PC-3 (cell line): Measurements from ENCODE around the gene PXN. TPM values are rescaled to one million over a fixed set of nuclear protein-coding genes. Genes with fewer than 3 reads are reported as not detected.

ENCODE experiments used
- ATAC-seq: fragments of 200-7000 bp; cut with Tn5 transposase; 2 replicates; pipeline ENCODE4 v1.9.1; 2020; ENCODE audit warnings: mild to moderate bottlenecking, moderate library complexity
- BruUV-seq: library from RNA; stranded (reverse); fragments of 400-500 nt; replicated peaks from 2 replicates; lab custom pipeline; 2021; lab: Mats Ljungman, UMichigan
- CTCF ChIA-PET: fragments of 300-600 bp; sonication (Branson Sonifier 250); formaldehyde crosslinking; loops from one replicate; lab custom pipeline; 2022; ENCODE audit warnings: antibody characterized with exemption; lab: Charles Lee
- POLR2A ChIA-PET: fragments of 300-600 bp; sonication (Branson Sonifier 250); formaldehyde crosslinking; loops from one replicate; lab custom pipeline; 2022; ENCODE audit warnings: antibody characterized with exemption; ENCODE audit not compliant: unreplicated experiment; lab: Charles Lee
- DNase-seq: peaks from one replicate; pipeline ENCODE4 v3.0.0-alpha.2; 2015
- H2AFZ ChIP-seq: fragments of 300-600 bp; sonication (generic); 2 replicates; pipeline ENCODE4 v1.6.0; 2016; ENCODE audit warnings: antibody characterized with exemption, low read length
- H3F3A ChIP-seq: fragments of 300-600 bp; sonication (generic); one replicate; pipeline ENCODE4 v1.6.0; 2017; ENCODE audit warnings: antibody characterized with exemption, low read length, control low read depth, mild to moderate bottlenecking; ENCODE audit not compliant: unreplicated experiment
- H3K27ac ChIP-seq: fragments of 300-600 bp; sonication (generic); 2 replicates; pipeline ENCODE4 v1.5.1; 2016; ENCODE audit warnings: mild to moderate bottlenecking, low read length
- H3K27me3 ChIP-seq: fragments of 300-600 bp; sonication (generic); 2 replicates; pipeline ENCODE4 v1.6.1; 2016; ENCODE audit warnings: low read length, mixed read lengths
- H3K36me3 ChIP-seq: fragments of 300-600 bp; sonication (generic); 2 replicates; pipeline ENCODE4 v1.6.1; 2016; ENCODE audit warnings: low read depth, mixed run types, low read length, mixed read lengths
- H3K4me1 ChIP-seq: fragments of 300-600 bp; sonication (generic); 2 replicates; pipeline ENCODE4 v1.5.1; 2016; ENCODE audit warnings: low read length; ENCODE audit not compliant: insufficient read depth
- H3K4me2 ChIP-seq: fragments of 300-600 bp; sonication (generic); 2 replicates; pipeline ENCODE4 v1.6.0; 2016; ENCODE audit warnings: low read length
- H3K4me3 ChIP-seq: fragments of 300-600 bp; sonication (generic); 2 replicates; pipeline ENCODE4 v1.5.1; 2016; ENCODE audit warnings: mild to moderate bottlenecking, low read length, mixed read lengths
- H3K79me2 ChIP-seq: fragments of 300-600 bp; sonication (generic); 2 replicates; pipeline ENCODE4 v1.6.1; 2017; ENCODE audit warnings: low read length, mixed read lengths
- H3K9ac ChIP-seq: fragments of 300-600 bp; sonication (generic); 2 replicates; pipeline ENCODE4 v1.6.0; 2016; ENCODE audit warnings: mild to moderate bottlenecking, low read length
- H3K9me2 ChIP-seq: fragments of 300-600 bp; sonication (generic); replicated peaks from 2 replicates; pipeline ENCODE4 v1.6.1; 2016; ENCODE audit warnings: mixed run types, low read length, mixed read lengths
- H3K9me3 ChIP-seq: fragments of 300-600 bp; sonication (generic); 2 replicates; pipeline ENCODE4 v1.6.1; 2016; ENCODE audit warnings: low read length, mixed read lengths
- H4K20me1 ChIP-seq: fragments of 300-600 bp; sonication (generic); 2 replicates; pipeline ENCODE4 v1.6.1; 2016; ENCODE audit warnings: low read length, mixed read lengths
- EZH2 ChIP-seq: fragments of 300-600 bp; sonication (generic); IDR thresholded peaks from one replicate; pipeline ENCODE4 v1.6.1; 2017; ENCODE audit warnings: antibody characterized with exemption, mild to moderate bottlenecking, low read length; ENCODE audit not compliant: unreplicated experiment
- EZH2phosphoT487 ChIP-seq: fragments of 300-600 bp; sonication (generic); IDR thresholded peaks from 2 replicates; pipeline ENCODE4 v1.6.1; 2018; ENCODE audit warnings: mild to moderate bottlenecking, antibody characterized with exemption, low read length, borderline replicate concordance
- intact Hi-C: fragments of 100-400 bp; cut with micrococcal nuclease; formaldehyde crosslinking; loops from 2 replicates; pipeline ENCODE4 v1.9.0; 2023
- total RNA-seq: library from RNA; depleted of rRNA; stranded (reverse); fragments of >200 nt; gene quantifications from 2 replicates; pipeline ENCODE4 v1.2.3, GENCODE V29; 2014
- TF ChIP-seq, protein P1 (sequence below): fragments of 300-600 bp; sonication (generic); conservative IDR thresholded peaks from 2 replicates; pipeline ENCODE4 v1.5.1; 2017; ENCODE audit warnings: antibody characterized with exemption, low read depth, mild to moderate bottlenecking, low read length

PXN gene
- total RNA-seq, 1 experiment from 2014 or later = 313 TPM

GRCh38 chr12:120190985-120191480 lies 74.5 kb downstream of the PXN start:
- Histone ChIP-seq H3K27me3 (no peaks in the 10 kb centered on the region), H3K9ac (no peak overlapping the region), H3K36me3 (peaks cover 51% of the 10 kb centered on the region), H3K9me3 (no peaks in the 10 kb centered on the region), H3K4me3 (no peak overlapping the region), H3K4me1 (peaks cover 27% of the 10 kb centered on the region), H2AFZ (no peak overlapping the region), H3K4me2 (no peak overlapping the region), H3K79me2 (peaks cover 84% of the 10 kb centered on the region), H3K9me2 (no peaks in the 10 kb centered on the region), H4K20me1 (peaks cover 41% of the 10 kb centered on the region), H3K27ac (no peak overlapping the region), H3F3A (peaks cover 11% of the 10 kb centered on the region)
- TF ChIP-seq EZH2 = no peak
- TF ChIP-seq EZH2phosphoT487 = no peak
- TF ChIP-seq, protein P1, sequence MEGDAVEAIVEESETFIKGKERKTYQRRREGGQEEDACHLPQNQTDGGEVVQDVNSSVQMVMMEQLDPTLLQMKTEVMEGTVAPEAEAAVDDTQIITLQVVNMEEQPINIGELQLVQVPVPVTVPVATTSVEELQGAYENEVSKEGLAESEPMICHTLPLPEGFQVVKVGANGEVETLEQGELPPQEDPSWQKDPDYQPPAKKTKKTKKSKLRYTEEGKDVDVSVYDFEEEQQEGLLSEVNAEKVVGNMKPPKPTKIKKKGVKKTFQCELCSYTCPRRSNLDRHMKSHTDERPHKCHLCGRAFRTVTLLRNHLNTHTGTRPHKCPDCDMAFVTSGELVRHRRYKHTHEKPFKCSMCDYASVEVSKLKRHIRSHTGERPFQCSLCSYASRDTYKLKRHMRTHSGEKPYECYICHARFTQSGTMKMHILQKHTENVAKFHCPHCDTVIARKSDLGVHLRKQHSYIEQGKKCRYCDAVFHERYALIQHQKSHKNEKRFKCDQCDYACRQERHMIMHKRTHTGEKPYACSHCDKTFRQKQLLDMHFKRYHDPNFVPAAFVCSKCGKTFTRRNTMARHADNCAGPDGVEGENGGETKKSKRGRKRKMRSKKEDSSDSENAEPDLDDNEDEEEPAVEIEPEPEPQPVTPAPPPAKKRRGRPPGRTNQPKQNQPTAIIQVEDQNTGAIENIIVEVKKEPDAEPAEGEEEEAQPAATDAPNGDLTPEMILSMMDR = no peak
- POLR2A ChIA-PET = interaction anchor here (0.9 kb wide), 1 partner anchor 10 kb away, joined by 5 read pairs; the partner anchor contains the start of gene RPLP0
- ATAC-seq (no peak), DNase-seq (no peak)
- no TSS peak for BruUV-seq
- CTCF ChIA-PET = no interaction called here
- intact Hi-C loops = no loop called here

DNA sequence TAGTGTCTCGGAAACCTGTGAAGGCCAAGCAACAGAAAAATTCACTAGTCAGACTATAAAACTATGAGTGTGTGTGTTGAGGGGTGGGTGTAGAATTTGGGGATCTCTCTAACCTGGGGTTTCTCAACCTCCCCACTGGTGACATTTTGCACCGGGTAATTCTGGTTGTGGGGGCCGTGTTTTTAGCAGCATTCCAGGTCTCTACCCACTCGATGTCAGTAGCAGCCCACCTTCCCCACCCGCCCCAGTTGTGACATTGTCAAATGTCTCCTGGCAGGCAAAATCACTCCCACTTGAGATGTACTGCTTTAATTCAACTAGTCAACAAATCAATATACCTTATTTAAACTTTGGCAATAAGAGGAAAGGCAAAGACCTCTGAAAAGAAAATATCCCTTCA lies 75.1 kb downstream of the PXN start:
- Histone ChIP-seq H3K4me3 (no peak overlapping the region), H3K27ac (no peak overlapping the region), H3K4me2 (no peak overlapping the region), H3K27me3 (no peaks in the 10 kb centered on the region), H3K79me2 (peaks cover 91% of the 10 kb centered on the region), H3K36me3 (peaks cover 56% of the 10 kb centered on the region), H3K9ac (no peak overlapping the region), H3F3A (peaks cover 4% of the 10 kb centered on the region), H3K4me1 (peaks cover 21% of the 10 kb centered on the region), H4K20me1 (peaks cover 44% of the 10 kb centered on the region), H2AFZ (no peak overlapping the region), H3K9me3 (no peaks in the 10 kb centered on the region), H3K9me2 (no peaks in the 10 kb centered on the region)
- no peak for ATAC-seq
- TF ChIP-seq EZH2 = no peak
- TF ChIP-seq, protein P1 = no peak
- no peak for TF ChIP-seq EZH2phosphoT487
- no TSS peak for BruUV-seq
- intact Hi-C loops = no loop called here
- DNase-seq = no peak
- CTCF ChIA-PET = no interaction called here
- POLR2A ChIA-PET = interaction anchor here (0.9 kb wide), 1 partner anchor 11 kb away, joined by 5 read pairs; the partner anchor contains the start of gene RPLP0

- CTCF ChIA-PET = no interaction called here
- Histone ChIP-seq H3K9me3 (no peaks in the 10 kb centered on the region), H2AFZ (no peak overlapping the region), H3K27ac (no peak overlapping the region), H3K79me2 (peaks cover 89% of the 10 kb centered on the region), H3K9me2 (no peaks in the 10 kb centered on the region), H3K4me1 (peaks cover 30% of the 10 kb centered on the region), H3K4me3 (no peak overlapping the region), H3K36me3 (peaks cover 76% of the 10 kb centered on the region), H3K27me3 (no peaks in the 10 kb centered on the region), H3K4me2 (no peak overlapping the region), H3K9ac (no peak overlapping the region), H3F3A (peaks cover 7% of the 10 kb centered on the region), H4K20me1 (peaks cover 53% of the 10 kb centered on the region)
- POLR2A ChIA-PET = no interaction called here
- no peak for ATAC-seq
- TF ChIP-seq EZH2 (no peak), EZH2phosphoT487 (no peak)
- TF ChIP-seq, protein P1 = no peak
- DNase-seq = no peak
- BruUV-seq = no TSS peak
- intact Hi-C loops = no loop called here
Measured at GRCh38 chr12:120186654-120187053, 78.9 kb downstream of the PXN start.
